H1 (cell line): ENCODE results near the gene CXorf49. TPM values are rescaled to one million over a fixed set of nuclear protein-coding genes. Genes with fewer than 3 reads are reported as not detected.

Experiments used
- CTCF ChIA-PET: fragments of 300-600 bp; sonication (Branson Sonifier 250); formaldehyde crosslinking; loops from one replicate; lab custom pipeline; 2021; ENCODE audit not compliant: partially characterized antibody; lab: Charles Lee
- POLR2A ChIA-PET: fragments of 300-600 bp; sonication (Branson Sonifier 250); formaldehyde crosslinking; loops from one replicate; lab custom pipeline; 2021; ENCODE audit warnings: inconsistent platforms; ENCODE audit not compliant: partially characterized antibody; lab: Charles Lee
- DNase-seq, 2 experiments: peaks; one replicate each; pipeline versions ENCODE4 v3.0.0 to v3.0.0-alpha.2; 2010 to 2022; ENCODE audit warnings: low spot score in 2 of 2, low read depth in 1 of 2, mixed read lengths in 1 of 2
- FAIRE-seq: peaks from 2 replicates; lab custom pipeline; 2011; peaks lifted over from hg19 to GRCh38; lab: Jason Lieb, UNC
- H2AFZ ChIP-seq: 2 replicates; pipeline ENCODE4 v1.8.1; 2012; ENCODE audit warnings: low read length, inconsistent platforms
- H2AK5ac ChIP-seq: 2 replicates; pipeline ENCODE4 v1.6.1; 2013; ENCODE audit warnings: low read depth, low read length
- H2BK120ac ChIP-seq: replicated peaks from 2 replicates; pipeline ENCODE3; 2013; ENCODE audit warnings: low read depth, low read length, inconsistent platforms
- H2BK12ac ChIP-seq: 2 replicates; pipeline ENCODE4 v1.6.1; 2013; ENCODE audit warnings: low read depth, low read length
- H2BK15ac ChIP-seq: 2 replicates; pipeline ENCODE4 v1.6.1; 2013; ENCODE audit warnings: low read length
- H2BK20ac ChIP-seq: 2 replicates; pipeline ENCODE4 v1.6.1; 2013; ENCODE audit warnings: low read length
- H2BK5ac ChIP-seq: 2 replicates; pipeline ENCODE4 v1.6.1; 2013; ENCODE audit warnings: low read depth, low read length
- H3K14ac ChIP-seq: 2 replicates; pipeline ENCODE4 v1.6.1; 2013; ENCODE audit warnings: inconsistent platforms; ENCODE audit not compliant: insufficient read length
- H3K18ac ChIP-seq: 2 replicates; pipeline ENCODE4 v1.6.1; 2013; ENCODE audit warnings: low read length; ENCODE audit errors: extremely low read depth
- H3K23ac ChIP-seq: 2 replicates; pipeline ENCODE4 v1.6.1; 2013; ENCODE audit warnings: inconsistent platforms; ENCODE audit not compliant: insufficient read length
- H3K23me2 ChIP-seq: 2 replicates; pipeline ENCODE4 v1.6.1; 2013; ENCODE audit warnings: low read depth, low read length
- H3K27ac ChIP-seq: 2 replicates; pipeline ENCODE4 v1.6.1; 2011; ENCODE audit warnings: low read depth, low read length, inconsistent platforms
- H3K27me3 ChIP-seq, 4 experiments: replicated peaks in 1 of 4; 1 replicate in 1 of 4; 2 replicates in 3 of 4; pipeline versions ENCODE4 v1.6.1 to v1.8.1; 2011 to 2013; ENCODE audit warnings: low read length in 3 of 4, mild to moderate bottlenecking in 3 of 4, inconsistent platforms in 2 of 4, mixed read lengths in 2 of 4, moderate library complexity in 1 of 4; ENCODE audit not compliant: control insufficient read depth in 3 of 4, insufficient read depth in 3 of 4; ENCODE audit errors: extremely low read depth in 1 of 4
- H3K36me3 ChIP-seq, 4 experiments: 2 replicates each; pipeline versions ENCODE4 v1.6.1 to v1.8.1; 2011 to 2013; ENCODE audit warnings: mild to moderate bottlenecking in 4 of 4, low read length in 3 of 4, moderate library complexity in 2 of 4, control low read depth in 1 of 4, inconsistent platforms in 1 of 4; ENCODE audit not compliant: insufficient read depth in 4 of 4, control insufficient read depth in 2 of 4
- H3K4ac ChIP-seq: replicated peaks from 2 replicates; pipeline ENCODE3; 2013; ENCODE audit warnings: low read length, low read depth, mixed read lengths, inconsistent platforms; ENCODE audit not compliant: insufficient read length
- H3K4me1 ChIP-seq, 4 experiments: replicated peaks in 1 of 4; 1 replicate in 1 of 4; 2 replicates in 3 of 4; pipeline versions ENCODE4 v1.6.1 to v1.8.1; 2011 to 2013; ENCODE audit warnings: low read length in 3 of 4, inconsistent platforms in 2 of 4, mixed read lengths in 1 of 4; ENCODE audit not compliant: insufficient read depth in 4 of 4, control insufficient read depth in 3 of 4
- H3K4me2 ChIP-seq, 2 experiments: 2 replicates each; pipeline versions ENCODE4 v1.6.1 to v1.8.1; 2011 to 2013; ENCODE audit warnings: low read depth in 2 of 2, low read length in 2 of 2, control low read depth in 1 of 2, inconsistent platforms in 1 of 2, mild to moderate bottlenecking in 1 of 2; ENCODE audit not compliant: insufficient read depth in 1 of 2
- H3K4me3 ChIP-seq, 4 experiments: fragments of 200-600, 300-600 bp in 1 of 4; sonication (generic), shearing (Covaris generic), sonication (Bioruptor Twin) in 1 of 4; 2 replicates each; pipeline versions ENCODE4 v1.5.1 to v1.8.1; 2011 to 2016; ENCODE audit warnings: low read length in 4 of 4, low read depth in 3 of 4, control low read depth in 2 of 4, inconsistent platforms in 2 of 4, mild to moderate bottlenecking in 2 of 4, mixed read lengths in 1 of 4, moderate library complexity in 1 of 4; ENCODE audit not compliant: insufficient read depth in 2 of 4; ENCODE audit errors: extremely low read depth in 1 of 4
- H3K56ac ChIP-seq: replicated peaks from 2 replicates; pipeline ENCODE3; 2013; ENCODE audit warnings: low read depth, mild to moderate bottlenecking, mixed read lengths, low read length, inconsistent platforms; ENCODE audit not compliant: insufficient read length
- H3K79me1 ChIP-seq: 2 replicates; pipeline ENCODE4 v1.6.1; 2013; ENCODE audit warnings: low read depth, low read length, control low read depth
- H3K79me2 ChIP-seq, 2 experiments: 2 replicates each; pipeline versions ENCODE4 v1.6.1 to v1.8.1; 2012 to 2013; ENCODE audit warnings: low read length in 2 of 2, mild to moderate bottlenecking in 2 of 2, inconsistent platforms in 1 of 2; ENCODE audit not compliant: insufficient read depth in 2 of 2, control insufficient read depth in 1 of 2
- H3K9ac ChIP-seq, 4 experiments: replicated peaks in 1 of 4; 1 replicate in 1 of 4; 2 replicates in 3 of 4; pipeline versions ENCODE4 v1.6.1 to v1.8.1; 2011 to 2013; ENCODE audit warnings: low read depth in 3 of 4, low read length in 3 of 4, control low read depth in 2 of 4, mild to moderate bottlenecking in 2 of 4, moderate library complexity in 2 of 4, inconsistent platforms in 1 of 4; ENCODE audit errors: extremely low read depth in 1 of 4
- H3K9me3 ChIP-seq, 2 experiments: 2 replicates each; pipeline versions ENCODE4 v1.6.1 to v1.8.1; 2012 to 2013; ENCODE audit warnings: mild to moderate bottlenecking in 2 of 2, moderate library complexity in 2 of 2, control low read depth in 1 of 2, inconsistent platforms in 1 of 2, low read depth in 1 of 2, low read length in 1 of 2, mixed read lengths in 1 of 2; ENCODE audit not compliant: insufficient read depth in 2 of 2
- H4K20me1 ChIP-seq, 2 experiments: replicated peaks in 1 of 2; 2 replicates each; pipeline versions ENCODE3 to v1.8.1; 2011 to 2013; ENCODE audit warnings: inconsistent platforms in 2 of 2, low read length in 2 of 2, mild to moderate bottlenecking in 1 of 2; ENCODE audit not compliant: insufficient read depth in 2 of 2, control insufficient read depth in 1 of 2
- H4K5ac ChIP-seq: 2 replicates; pipeline ENCODE4 v1.6.1; 2013; ENCODE audit warnings: low read length, low read depth, mixed read lengths, inconsistent platforms; ENCODE audit not compliant: insufficient read length
- H4K8ac ChIP-seq: 2 replicates; pipeline ENCODE4 v1.8.0; 2013; ENCODE audit warnings: mild to moderate bottlenecking, moderate library complexity, low read length, inconsistent platforms; ENCODE audit not compliant: insufficient read depth; ENCODE audit errors: extremely low read depth
- H4K91ac ChIP-seq: replicated peaks from 2 replicates; pipeline ENCODE3; 2013; ENCODE audit warnings: low read length, mixed read lengths, inconsistent platforms; ENCODE audit not compliant: insufficient read length
- POLR2AphosphoS5 ChIP-seq: IDR thresholded peaks from 2 replicates; pipeline ENCODE4 v1.6.1; 2011; ENCODE audit warnings: low read depth, low read length
- RXRA ChIP-seq: IDR thresholded peaks from 2 replicates; pipeline ENCODE4 v1.6.1; 2011; ENCODE audit warnings: low read depth, mild to moderate bottlenecking, low read length, moderate library complexity; ENCODE audit not compliant: insufficient read depth
- WGBS, 2 experiments: shearing (Covaris generic) in 1 of 2; methylation state at CpG; one replicate each; pipeline versions ENCODE4 v1.1.6 to v1.1.7; 2013 to 2015; ENCODE audit warnings: low lambda C conversion rate in 2 of 2, mixed read lengths in 2 of 2, inconsistent platforms in 1 of 2, low coverage in 1 of 2, missing lambda C conversion rate in 1 of 2; ENCODE audit not compliant: insufficient replicate concordance in 2 of 2, insufficient coverage in 1 of 2, insufficient read length in 1 of 2; ENCODE audit errors: extremely low coverage in 1 of 2, missing lambda C conversion rate in 1 of 2; 5-methylcytosine and 5-hydroxymethylcytosine counted together
- polyA plus RNA-seq, 7 experiments: library from polyadenylated mRNA; depleted of rRNA in 3 of 7; stranded (reverse) in 5 of 7; unstranded in 2 of 7; fragments of >200 nt in 5 of 7; fragments of 200-250 nt in 2 of 7; gene quantifications; 1 replicate in 5 of 7; 2 replicates in 1 of 7; 4 replicates in 1 of 7; pipeline versions ENCODE4 v1.2.1 to v1.2.3, GENCODE V29; 2011 to 2013; ENCODE audit warnings: missing spikeins in 2 of 7, mixed read lengths in 2 of 7
- total RNA-seq: library from RNA; stranded (reverse); fragmentation: NEBNext Ultra II Directional; extraction: Animal tissue kit (Norgen Biotek cat#: 25700); gene quantifications from 2 replicates; pipeline ENCODE4 v1.2.1, GENCODE V29; 2021

CXorf49 gene
- total and polyA plus RNA-seq, 2 of the 8 experiments (the other 6 are each of a cell fraction or from before 2014, with no cell fraction given), result not detected

GRCh38 chrX:71665747-71666146, 52.3 kb downstream of the CXorf49 start:
- Histone ChIP-seq H3K36me3 (no peaks in the 10 kb centered on the region), H3K23ac (no peak overlapping the region), H2BK15ac (no peak overlapping the region), H3K27ac (no peak overlapping the region), H2BK20ac (no peak overlapping the region), H3K4ac (no peak overlapping the region), H4K20me1 (no peaks in the 10 kb centered on the region), H4K8ac (no peak overlapping the region), H3K23me2 (no peaks in the 10 kb centered on the region), H3K4me3 (no peak overlapping the region), H2BK12ac (no peak overlapping the region), H3K4me2 (no peak overlapping the region), H4K91ac (no peak overlapping the region), H2AFZ (no peak overlapping the region), H2AK5ac (no peak overlapping the region), H3K9ac (no peak overlapping the region), H3K79me1 (no peaks in the 10 kb centered on the region), H3K9me3 (no peaks in the 10 kb centered on the region), H3K27me3 (no peaks in the 10 kb centered on the region), H4K5ac (no peak overlapping the region), H3K4me1 (no peaks in the 10 kb centered on the region), H3K79me2 (no peaks in the 10 kb centered on the region), H2BK120ac (no peak overlapping the region), H3K56ac (no peak overlapping the region), H3K18ac (no peak overlapping the region), H3K14ac (no peak overlapping the region), H2BK5ac (no peak overlapping the region)
- 87% methylated on average over 9 of the region's 10 CpGs; no CpG with 5 or more reads in 1 of the 2 experiments for WGBS, 2 experiments
- ChIA-PET CTCF (no interaction called here), POLR2A (no interaction called here)
- TF ChIP-seq POLR2AphosphoS5 (no peak), RXRA (no peak)
- no peak for DNase-seq
- FAIRE-seq, result no peak
